GM12873 (cell line): Measurements from ENCODE around the gene COPZ1.

Source experiments
- CTCF ChIP-seq: IDR thresholded peaks from 2 replicates; pipeline ENCODE4 v1.5.1; 2012; ENCODE audit warnings: low read depth, mild to moderate bottlenecking, moderate library complexity, low read length, control low read depth; ENCODE audit not compliant: insufficient read depth; ENCODE audit errors: missing control alignments

COPZ1 gene

GRCh38 chr12:54321363-54321762, 3.6 kb upstream of the COPZ1 start:
- TF ChIP-seq CTCF: no peak

DNA sequence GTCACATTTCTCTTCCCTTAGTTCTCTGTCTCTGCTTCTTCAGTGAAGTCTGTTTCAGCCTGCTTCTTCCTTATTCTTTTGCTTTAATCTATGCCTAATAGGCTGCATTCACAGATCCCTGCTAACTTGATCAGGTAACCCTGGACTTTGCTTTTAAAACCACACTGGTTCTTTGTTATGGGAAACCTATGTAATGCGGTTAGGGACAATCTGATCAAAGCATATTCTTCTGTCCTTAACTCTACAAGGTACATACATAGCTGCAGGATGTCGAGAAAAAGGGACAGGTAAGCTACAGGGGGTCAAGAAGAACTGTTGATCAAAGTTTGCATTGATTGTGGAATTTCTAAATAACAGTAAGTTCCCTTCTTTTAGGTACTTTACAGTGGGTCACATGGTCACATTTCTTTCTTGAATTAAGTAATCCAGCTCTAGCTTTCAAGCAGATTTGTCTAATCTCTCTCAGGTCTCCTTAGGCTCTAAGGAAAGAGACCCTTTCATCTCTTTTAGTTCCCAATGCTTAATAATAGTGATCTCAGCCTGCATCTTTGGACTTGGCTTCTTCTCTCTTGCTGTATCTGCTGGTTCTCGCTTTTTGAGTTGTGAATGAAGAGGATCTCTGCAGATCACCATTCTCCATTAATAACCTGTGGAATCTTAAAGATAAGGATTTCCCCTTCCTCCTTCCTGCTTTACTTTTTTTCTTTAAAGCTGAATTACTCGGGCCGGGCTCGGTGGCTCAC, 3.8 kb downstream of the COPZ1 start:
- no peak for TF ChIP-seq CTCF

DNA sequence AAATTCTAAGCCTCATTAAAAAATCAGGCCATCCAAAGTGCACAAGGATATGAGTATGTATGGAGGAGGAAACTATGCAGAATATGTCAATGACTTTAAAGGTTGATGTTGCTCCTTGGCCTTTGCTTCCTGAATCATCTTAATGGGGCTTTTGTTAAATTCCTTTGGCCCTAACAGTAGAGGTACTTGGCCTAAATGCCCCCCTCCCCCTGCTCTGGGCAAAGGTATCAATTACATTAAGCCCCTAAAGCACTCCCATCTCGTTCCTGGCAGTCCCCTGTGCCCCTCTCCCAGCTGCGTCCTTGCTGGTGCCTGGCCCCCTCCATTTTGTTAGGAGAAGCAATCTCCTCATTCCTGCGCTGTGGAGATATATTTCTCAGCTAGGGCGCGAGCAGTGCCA, 4.8 kb downstream of the COPZ1 start:
- TF ChIP-seq CTCF: no peak

DNA sequence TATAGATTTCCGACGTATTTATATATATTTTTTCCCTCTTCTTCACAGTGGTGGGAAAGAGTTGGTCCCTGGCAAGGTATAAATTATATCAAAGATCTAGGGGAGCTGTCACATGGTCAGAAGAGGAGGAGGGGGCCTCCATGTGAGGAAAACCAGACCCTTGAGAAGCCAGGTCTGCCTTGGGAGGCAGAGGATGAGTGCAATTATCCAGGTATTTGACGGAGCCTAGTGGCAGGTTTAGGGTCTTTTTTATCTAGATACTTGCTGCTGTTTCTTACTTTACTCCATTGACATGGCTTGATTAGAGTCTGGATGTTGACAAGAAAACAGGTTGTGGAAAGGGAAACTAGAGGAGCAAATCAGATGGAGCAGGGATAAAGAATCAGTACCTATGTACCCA, 5.5 kb downstream of the COPZ1 start:
- TF ChIP-seq CTCF: no peak

DNA sequence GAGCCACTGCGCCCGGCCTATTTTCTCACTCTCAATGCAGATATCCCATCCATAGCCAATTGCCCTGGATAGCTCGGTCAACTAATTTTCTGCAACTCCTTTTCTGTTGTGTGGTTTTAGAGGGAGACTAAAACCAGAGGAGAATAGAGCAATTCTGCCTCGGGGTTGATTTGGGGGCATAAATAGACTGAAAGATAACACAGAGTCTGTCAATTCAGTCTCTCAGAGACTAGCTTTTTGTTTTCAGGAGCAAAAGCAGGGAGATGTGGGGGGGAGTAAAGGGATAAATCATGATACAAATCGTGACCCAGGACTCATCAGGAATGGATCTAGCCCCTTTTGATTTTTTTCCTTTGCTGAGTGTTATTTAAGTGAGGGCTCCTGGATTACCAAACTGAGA, 6.5 kb downstream of the COPZ1 start:
- no peak for TF ChIP-seq CTCF

GRCh38 chr12:54333420-54334034, 8.6 kb downstream of the COPZ1 start:
- no peak for TF ChIP-seq CTCF

GRCh38 chr12:54337280-54337842, 12.4 kb downstream of the COPZ1 start:
- TF ChIP-seq CTCF: no peak
